ENCODE results near the gene PCNT.

DNA sequence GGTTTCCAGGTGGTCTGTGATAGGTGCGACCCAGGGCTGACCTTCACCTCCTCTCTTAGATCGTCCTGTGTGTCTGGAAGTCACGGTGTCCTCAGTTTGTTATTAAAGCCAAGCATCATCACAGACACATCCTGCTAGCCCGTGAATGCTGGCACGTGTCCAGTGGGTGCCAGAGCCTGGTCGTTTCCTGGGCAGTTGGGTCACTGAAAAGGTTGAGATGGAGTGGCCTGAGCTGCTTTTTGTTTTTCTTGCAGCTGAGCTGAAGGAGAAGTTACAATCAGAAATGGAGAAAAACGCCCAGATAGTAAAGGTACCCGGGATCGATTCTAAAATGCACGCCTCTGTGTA, 23.2 kb downstream of the PCNT start:
- no peak for TF ChIP-seq HOXD13 (CRISPR knock-in tag; IDR thresholded peaks at IDR 0.05; ENCODE audit: borderline replicate concordance)
- TF ChIP-seq, protein P1, sequence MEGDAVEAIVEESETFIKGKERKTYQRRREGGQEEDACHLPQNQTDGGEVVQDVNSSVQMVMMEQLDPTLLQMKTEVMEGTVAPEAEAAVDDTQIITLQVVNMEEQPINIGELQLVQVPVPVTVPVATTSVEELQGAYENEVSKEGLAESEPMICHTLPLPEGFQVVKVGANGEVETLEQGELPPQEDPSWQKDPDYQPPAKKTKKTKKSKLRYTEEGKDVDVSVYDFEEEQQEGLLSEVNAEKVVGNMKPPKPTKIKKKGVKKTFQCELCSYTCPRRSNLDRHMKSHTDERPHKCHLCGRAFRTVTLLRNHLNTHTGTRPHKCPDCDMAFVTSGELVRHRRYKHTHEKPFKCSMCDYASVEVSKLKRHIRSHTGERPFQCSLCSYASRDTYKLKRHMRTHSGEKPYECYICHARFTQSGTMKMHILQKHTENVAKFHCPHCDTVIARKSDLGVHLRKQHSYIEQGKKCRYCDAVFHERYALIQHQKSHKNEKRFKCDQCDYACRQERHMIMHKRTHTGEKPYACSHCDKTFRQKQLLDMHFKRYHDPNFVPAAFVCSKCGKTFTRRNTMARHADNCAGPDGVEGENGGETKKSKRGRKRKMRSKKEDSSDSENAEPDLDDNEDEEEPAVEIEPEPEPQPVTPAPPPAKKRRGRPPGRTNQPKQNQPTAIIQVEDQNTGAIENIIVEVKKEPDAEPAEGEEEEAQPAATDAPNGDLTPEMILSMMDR (tag by site-specific recombination; IDR thresholded peaks at IDR 0.05) = no peak
- TF ChIP-seq ZNF530 (tag by site-specific recombination; IDR thresholded peaks at IDR 0.05; ENCODE audit: low read depth) = no peak
- no peak for TF ChIP-seq ZNF138 (tag by site-specific recombination; IDR thresholded peaks at IDR 0.05; ENCODE audit: borderline replicate concordance)
- no peak for TF ChIP-seq ZNF776 (tag by site-specific recombination; IDR thresholded peaks at IDR 0.05; ENCODE audit: borderline replicate concordance)
- TF ChIP-seq, protein P2, sequence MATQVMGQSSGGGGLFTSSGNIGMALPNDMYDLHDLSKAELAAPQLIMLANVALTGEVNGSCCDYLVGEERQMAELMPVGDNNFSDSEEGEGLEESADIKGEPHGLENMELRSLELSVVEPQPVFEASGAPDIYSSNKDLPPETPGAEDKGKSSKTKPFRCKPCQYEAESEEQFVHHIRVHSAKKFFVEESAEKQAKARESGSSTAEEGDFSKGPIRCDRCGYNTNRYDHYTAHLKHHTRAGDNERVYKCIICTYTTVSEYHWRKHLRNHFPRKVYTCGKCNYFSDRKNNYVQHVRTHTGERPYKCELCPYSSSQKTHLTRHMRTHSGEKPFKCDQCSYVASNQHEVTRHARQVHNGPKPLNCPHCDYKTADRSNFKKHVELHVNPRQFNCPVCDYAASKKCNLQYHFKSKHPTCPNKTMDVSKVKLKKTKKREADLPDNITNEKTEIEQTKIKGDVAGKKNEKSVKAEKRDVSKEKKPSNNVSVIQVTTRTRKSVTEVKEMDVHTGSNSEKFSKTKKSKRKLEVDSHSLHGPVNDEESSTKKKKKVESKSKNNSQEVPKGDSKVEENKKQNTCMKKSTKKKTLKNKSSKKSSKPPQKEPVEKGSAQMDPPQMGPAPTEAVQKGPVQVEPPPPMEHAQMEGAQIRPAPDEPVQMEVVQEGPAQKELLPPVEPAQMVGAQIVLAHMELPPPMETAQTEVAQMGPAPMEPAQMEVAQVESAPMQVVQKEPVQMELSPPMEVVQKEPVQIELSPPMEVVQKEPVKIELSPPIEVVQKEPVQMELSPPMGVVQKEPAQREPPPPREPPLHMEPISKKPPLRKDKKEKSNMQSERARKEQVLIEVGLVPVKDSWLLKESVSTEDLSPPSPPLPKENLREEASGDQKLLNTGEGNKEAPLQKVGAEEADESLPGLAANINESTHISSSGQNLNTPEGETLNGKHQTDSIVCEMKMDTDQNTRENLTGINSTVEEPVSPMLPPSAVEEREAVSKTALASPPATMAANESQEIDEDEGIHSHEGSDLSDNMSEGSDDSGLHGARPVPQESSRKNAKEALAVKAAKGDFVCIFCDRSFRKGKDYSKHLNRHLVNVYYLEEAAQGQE (tag by site-specific recombination; IDR thresholded peaks at IDR 0.05) = no peak
- TF ChIP-seq REPIN1 (tag by site-specific recombination; IDR thresholded peaks at IDR 0.05; ENCODE audit: low read depth) = no peak

Measured in HEK293 (cell line).